Posterior vena cava (tissue), 2 donors: ENCODE data around the gene CFDP1. TPM values are rescaled to one million over a fixed set of nuclear protein-coding genes. Genes with fewer than 3 reads are reported as not detected.

ENCODE experiments used
- DNase-seq: peaks from one replicate; pipeline ENCODE4 v3.0.0-alpha.2; 2020; ENCODE audit warnings: low spot score
- intact Hi-C, 2 donors: fragments of 100-400 bp; cut with DNase I; formaldehyde crosslinking; loops; one replicate each; pipeline versions ENCODE4 v1.14.1 to v1.14.2; 2022 to 2023
- total RNA-seq, 2 donors: library from RNA; stranded (reverse); fragmentation: NEBNext Ultra II Directional; extraction: Animal tissue kit (Norgen Biotek cat#: 25700); gene quantifications; one replicate each; pipeline ENCODE4 v1.2.1, GENCODE V29; 2021
- donor health status: DM: yes; HTN: yes; CAD: no.
- donor health status: DM: yes; HTN: yes; CAD: no.

Gene CFDP1
- total RNA-seq, 2 donors from 2014 or later, result 45.3 to 54.4 TPM

DNA sequence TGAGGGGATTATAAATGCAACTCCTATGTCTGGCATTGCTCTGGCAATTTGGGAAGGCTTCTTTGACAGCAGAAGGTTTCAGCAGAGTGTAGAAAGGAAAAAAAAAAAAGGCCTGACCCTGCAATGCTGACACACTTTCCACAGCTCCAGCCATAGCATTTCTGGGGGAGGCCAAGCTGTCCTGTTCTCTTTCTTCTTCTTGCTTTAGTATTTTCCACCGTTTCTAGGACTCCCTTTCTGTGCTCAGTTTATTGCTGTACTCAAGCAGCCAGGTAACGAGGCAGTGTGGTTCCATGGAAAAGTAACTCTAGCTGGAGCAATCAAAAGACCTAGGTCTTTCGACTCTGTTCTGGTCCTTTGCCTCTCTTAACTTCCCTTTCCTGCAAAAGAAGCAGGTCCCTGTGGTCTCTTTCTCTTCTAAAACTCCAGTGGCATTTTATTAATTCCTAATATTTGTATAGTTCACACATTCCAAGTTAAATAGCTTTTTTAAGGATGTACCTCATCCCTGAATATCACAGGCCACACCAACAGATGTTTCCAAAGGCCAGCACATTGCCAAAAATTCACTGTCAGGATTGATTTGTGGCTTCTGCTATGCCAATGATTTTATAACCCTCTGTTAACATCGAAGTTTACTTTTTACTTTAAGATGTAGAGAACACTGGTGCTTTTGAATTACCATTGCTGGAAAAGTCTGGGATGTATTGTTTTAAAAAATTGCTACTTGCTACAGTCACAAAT lies 91.6 kb downstream of the CFDP1 start:
- intact Hi-C loops, result no loop called here

DNA sequence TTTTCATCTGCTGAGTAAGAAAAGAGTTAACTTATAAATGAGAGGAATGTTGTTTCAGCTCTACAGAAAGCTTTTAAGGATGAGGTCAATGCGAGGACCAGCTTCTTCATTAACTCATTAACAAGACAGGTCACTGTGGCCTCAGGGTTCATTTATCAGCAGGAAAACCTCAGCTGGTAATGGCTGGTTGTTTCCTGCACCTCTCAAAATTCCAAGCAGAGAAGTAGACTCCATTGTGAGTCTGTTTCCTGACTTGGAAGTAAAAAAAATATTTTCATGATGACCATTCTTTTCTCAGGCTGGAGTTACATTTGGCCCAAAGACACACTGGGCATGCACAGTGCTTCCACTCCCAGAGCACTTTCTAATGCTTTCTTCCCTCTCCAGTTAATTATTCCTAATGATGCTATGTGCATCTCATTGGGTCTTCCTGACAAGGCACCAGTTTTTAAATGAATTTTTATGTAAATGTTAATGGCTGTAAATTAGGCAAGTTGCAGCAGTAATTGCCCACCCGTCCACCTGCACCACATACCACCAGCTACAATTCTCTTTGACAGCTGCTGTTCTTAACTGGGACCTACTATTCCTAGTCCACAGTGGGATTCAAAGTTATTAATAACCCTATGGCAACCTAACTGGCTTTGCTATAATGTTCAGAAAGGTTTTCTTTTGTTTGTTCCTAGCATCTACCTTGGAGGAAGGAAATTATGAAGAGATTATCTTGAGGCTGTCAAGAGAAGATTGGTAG lies 92.4 kb downstream of the CFDP1 start:
- DNase-seq, result no peak

More for the DNA sequence above, 91.6 kb downstream of the CFDP1 start:
- no peak for DNase-seq

GRCh38 chr16:75337430-75337829 lies 95.9 kb downstream of the CFDP1 start:
- intact Hi-C loops, result no loop called here
- no peak for DNase-seq

More for the DNA sequence above, 92.4 kb downstream of the CFDP1 start:
- intact Hi-C loops, result no loop called here

DNA sequence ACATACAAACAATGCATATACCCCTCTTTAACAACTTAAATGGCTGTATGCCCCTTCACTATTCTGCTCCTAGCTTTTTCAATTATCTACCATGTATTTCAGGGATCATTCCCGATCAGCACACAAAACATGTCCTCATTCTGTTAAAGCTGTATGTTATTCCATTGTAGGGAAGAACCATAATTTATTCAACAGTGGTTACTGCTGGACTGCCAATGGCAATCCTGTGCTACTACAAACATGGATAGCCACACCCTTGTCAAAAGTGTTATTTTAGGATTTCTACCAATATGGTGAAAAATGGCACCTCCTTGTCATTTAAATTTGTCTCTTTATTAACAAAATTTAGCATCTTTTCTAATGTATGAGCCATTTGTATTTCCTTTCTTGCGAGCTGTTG lies 96.8 kb downstream of the CFDP1 start:
- no peak for DNase-seq
- intact Hi-C loops, result no loop called here

- intact Hi-C loops, result loop anchor here in 1 of 2 donors (2.0 kb wide), 1 partner anchor 75 kb away; no protein-coding TSS in a partner anchor
- no peak for DNase-seq
Observed at GRCh38 chr16:75333721-75334163, 99.6 kb downstream of the CFDP1 start.

DNA sequence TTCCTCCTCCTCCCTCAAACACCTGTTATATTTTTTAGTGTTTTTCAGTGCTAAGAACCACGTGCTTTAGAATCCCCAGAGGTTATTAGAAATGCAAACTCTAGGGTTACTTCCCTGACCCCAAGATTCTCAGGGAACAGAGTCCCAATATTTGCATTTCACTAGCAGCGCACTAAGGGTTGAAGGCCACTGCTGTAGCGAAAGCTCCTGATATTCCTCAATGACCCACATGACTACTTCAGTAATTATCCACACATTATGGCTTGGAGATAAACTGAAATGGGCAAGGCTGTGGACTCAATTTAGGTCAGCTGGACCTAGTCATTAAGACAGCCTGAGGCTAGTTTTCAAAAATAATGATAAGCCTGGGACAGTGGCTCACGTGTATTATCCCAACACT lies 103.4 kb downstream of the CFDP1 start:
- intact Hi-C loops, result no loop called here
- no peak for DNase-seq

DNA sequence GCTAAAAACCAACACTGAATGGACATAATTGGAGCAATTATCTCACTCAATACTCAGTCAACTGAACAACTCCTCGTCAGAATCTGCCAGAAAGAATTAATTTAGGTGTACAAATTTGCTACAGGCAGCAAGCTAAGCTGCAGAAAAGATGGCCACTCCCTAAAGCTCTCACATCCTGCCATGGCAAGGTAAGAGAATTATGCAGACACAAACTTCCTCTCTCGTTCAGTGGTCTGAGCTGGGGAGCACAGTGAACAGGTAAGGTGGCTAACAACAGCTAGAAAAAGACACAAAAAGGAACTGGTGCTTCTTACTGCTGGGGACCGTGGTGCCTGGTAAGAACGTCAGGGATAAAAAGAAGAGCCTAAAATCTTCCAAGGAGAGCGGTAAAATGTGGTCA lies 107.0 kb downstream of the CFDP1 start:
- DNase-seq, result no peak
- intact Hi-C loops, result no loop called here

DNA sequence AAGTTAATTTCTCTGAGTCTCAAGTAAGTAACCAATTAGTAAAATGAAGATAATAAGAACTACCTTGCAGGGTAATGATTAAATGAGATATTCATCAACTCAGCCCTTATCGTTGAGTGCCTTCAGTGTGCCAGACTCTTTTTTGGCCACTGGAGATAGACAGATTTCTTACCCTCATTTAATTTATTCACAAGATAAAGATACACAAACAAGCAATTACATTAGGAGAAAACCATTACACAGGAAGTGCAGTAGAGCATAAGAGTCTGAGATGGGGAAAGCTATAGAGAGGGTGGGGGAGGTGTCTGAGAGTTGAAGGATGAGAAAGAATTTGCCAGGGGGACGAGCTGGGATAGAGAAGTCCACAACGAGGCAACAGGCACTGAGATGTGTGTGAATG lies 109.4 kb downstream of the CFDP1 start:
- intact Hi-C loops, result no loop called here
- DNase-seq, result no peak

GRCh38 chr16:75323198-75323597 lies 110.1 kb downstream of the CFDP1 start:
- intact Hi-C loops, result no loop called here
- no peak for DNase-seq

DNA sequence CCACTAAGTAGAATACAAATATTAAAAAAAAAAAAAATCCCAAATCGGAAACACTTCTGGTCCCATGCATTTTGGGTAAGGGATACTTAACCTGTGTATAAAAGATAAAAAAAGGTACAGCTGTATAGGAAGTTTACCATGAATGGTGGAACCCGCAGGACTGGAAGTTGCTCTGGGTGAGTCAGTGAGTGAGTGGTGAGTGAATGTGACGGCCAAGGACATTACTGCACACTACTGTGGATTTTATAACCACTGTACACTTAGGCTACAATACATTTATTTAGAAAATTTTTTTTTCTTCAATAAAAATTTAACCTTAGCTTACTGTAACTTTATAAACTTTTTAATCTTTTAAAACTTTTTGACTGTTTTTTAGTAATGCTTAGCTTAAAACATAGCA lies 110.6 kb downstream of the CFDP1 start:
- intact Hi-C loops, result no loop called here
- DNase-seq, result no peak

GRCh38 chr16:75320435-75320834 lies 112.9 kb downstream of the CFDP1 start:
- intact Hi-C loops, result loop anchor here in 1 of 2 donors (1.0 kb wide), 1 partner anchor 42 kb away; no protein-coding TSS in a partner anchor

GRCh38 chr16:75319513-75320411 lies 113.5 kb downstream of the CFDP1 start:
- no peak for DNase-seq
- intact Hi-C loops, result loop anchor here in 1 of 2 donors (1.0 kb wide), 1 partner anchor 41 kb away; no protein-coding TSS in a partner anchor

More at GRCh38 chr16:75320435-75320834, 112.9 kb downstream of the CFDP1 start:
- no peak for DNase-seq

DNA sequence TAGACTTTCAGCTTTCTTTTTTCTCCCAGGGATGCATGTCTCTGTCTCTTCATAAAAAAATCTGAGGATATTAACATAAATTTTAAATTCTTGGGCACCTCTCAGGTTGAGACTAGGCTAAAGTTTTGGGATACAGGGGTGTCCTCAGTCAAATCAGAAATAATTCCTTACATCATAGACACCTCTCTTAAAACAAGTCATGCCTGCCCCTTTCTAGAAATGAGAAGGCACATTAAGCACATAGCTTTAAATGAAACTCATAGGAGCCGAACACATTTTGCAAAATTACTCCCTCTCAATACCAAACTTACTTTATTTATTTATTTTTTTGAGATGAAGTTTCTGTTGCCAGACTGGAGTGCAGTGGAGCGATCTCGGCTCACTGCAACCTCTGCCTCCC lies 114.6 kb downstream of the CFDP1 start:
- no peak for DNase-seq
- intact Hi-C loops, result no loop called here

DNA sequence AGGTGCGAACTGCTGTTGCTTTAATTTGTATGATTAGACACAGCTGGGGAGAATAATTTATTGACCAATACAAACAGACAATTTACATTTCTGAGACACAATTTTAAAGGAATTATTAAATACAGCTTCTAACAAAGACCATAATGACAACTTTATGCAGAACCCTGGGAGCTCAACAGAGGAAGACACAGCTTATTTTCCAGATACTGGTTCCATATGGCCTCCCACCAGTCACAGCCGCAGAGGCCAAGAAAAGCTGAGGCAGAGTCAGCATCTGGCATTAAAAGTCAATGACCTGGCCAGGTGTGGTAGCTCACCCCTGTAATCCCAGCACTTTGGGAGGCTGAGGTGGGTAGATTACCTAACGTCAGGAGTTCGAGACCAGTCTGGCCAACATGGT lies 115.8 kb downstream of the CFDP1 start:
- intact Hi-C loops, result no loop called here
- no peak for DNase-seq

- intact Hi-C loops, result no loop called here
- DNase-seq, result no peak
Observed at GRCh38 chr16:75317101-75317522, 116.2 kb downstream of the CFDP1 start.

DNA sequence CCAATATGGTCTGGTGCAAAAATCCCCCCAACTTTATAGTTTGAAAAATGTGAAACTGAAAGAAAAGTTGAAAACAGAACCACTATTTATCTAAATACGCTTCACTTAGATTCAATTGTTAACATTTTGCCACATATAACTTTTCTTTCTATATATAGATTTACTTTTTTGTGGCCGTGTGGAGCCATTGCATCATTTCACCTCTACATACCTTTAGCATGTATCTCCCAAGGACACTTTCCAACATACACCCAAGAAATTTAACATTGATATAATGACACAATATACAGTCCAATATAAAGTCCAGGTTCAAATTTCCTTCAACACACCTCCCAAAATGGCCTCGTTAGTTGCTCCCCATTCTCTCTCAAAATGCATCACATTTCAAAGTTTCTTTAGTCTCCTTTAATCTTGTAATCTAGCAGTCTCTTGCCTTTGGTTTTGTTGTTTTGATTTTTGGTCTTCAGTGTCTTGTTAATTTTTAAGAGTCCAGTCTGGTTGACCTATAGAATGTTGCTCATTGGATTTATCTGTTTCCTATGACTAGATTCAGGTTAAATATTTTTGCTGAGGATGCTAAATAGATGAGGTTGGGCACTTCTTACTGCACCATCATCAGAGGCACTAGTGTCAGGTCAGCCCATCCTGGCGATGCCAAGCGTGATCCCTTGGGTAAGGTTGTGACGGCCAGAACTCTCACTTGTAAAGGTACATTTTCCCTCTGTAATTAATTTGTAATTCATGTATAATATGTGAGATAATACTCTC lies 117.6 kb downstream of the CFDP1 start:
- intact Hi-C loops, result no loop called here
- no peak for DNase-seq

GRCh38 chr16:75312875-75313274 lies 120.4 kb downstream of the CFDP1 start:
- no peak for DNase-seq
- intact Hi-C loops, result no loop called here

DNA sequence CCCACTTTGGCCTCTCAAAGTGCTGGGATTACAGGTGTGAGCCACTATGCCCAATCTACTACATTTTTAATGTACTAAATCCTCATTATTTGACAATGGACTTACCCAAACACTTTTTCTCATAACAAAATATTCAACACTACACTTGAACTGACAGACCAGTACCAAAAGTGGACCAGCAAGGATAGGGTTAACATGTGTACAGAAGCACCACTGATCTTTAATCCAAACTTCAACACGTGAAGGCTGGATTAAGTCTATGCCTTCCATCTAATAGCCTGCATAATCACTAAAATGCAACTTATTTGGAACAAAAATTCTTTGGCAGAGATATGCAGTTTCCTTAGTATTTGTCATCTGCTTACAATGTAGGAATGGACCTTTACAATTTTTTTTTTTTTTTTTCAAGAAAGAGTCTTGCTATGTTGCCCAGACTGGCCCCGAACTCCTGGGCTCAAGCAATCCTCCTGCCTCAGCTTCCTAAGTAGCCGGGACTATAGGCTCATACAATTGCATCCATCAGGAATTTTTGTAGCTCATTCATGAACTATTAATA lies 121.8 kb downstream of the CFDP1 start:
- intact Hi-C loops, result no loop called here

More for the DNA sequence above, 121.8 kb downstream of the CFDP1 start:
- no peak for DNase-seq
